H1 (cell line): ENCODE results near the gene NT5C3B. TPM values are rescaled to one million over a fixed set of nuclear protein-coding genes. Genes with fewer than 3 reads are reported as not detected.

Experiments
- CTCF ChIA-PET: fragments of 300-600 bp; sonication (Branson Sonifier 250); formaldehyde crosslinking; loops from one replicate; lab custom pipeline; 2021; ENCODE audit not compliant: partially characterized antibody; lab: Charles Lee
- POLR2A ChIA-PET: fragments of 300-600 bp; sonication (Branson Sonifier 250); formaldehyde crosslinking; loops from one replicate; lab custom pipeline; 2021; ENCODE audit warnings: inconsistent platforms; ENCODE audit not compliant: partially characterized antibody; lab: Charles Lee
- DNase-seq, 2 experiments: peaks; one replicate each; pipeline versions ENCODE4 v3.0.0 to v3.0.0-alpha.2; 2010 to 2022; ENCODE audit warnings: low spot score in 2 of 2, low read depth in 1 of 2, mixed read lengths in 1 of 2
- FAIRE-seq: peaks from 2 replicates; lab custom pipeline; 2011; peaks lifted over from hg19 to GRCh38; lab: Jason Lieb, UNC
- H2AFZ ChIP-seq: 2 replicates; pipeline ENCODE4 v1.8.1; 2012; ENCODE audit warnings: low read length, inconsistent platforms
- H2AK5ac ChIP-seq: 2 replicates; pipeline ENCODE4 v1.6.1; 2013; ENCODE audit warnings: low read depth, low read length
- H2BK120ac ChIP-seq: replicated peaks from 2 replicates; pipeline ENCODE3; 2013; ENCODE audit warnings: low read depth, low read length, inconsistent platforms
- H2BK12ac ChIP-seq: 2 replicates; pipeline ENCODE4 v1.6.1; 2013; ENCODE audit warnings: low read depth, low read length
- H2BK15ac ChIP-seq: 2 replicates; pipeline ENCODE4 v1.6.1; 2013; ENCODE audit warnings: low read length
- H2BK20ac ChIP-seq: 2 replicates; pipeline ENCODE4 v1.6.1; 2013; ENCODE audit warnings: low read length
- H2BK5ac ChIP-seq: 2 replicates; pipeline ENCODE4 v1.6.1; 2013; ENCODE audit warnings: low read depth, low read length
- H3K14ac ChIP-seq: 2 replicates; pipeline ENCODE4 v1.6.1; 2013; ENCODE audit warnings: inconsistent platforms; ENCODE audit not compliant: insufficient read length
- H3K18ac ChIP-seq: 2 replicates; pipeline ENCODE4 v1.6.1; 2013; ENCODE audit warnings: low read length; ENCODE audit errors: extremely low read depth
- H3K23ac ChIP-seq: 2 replicates; pipeline ENCODE4 v1.6.1; 2013; ENCODE audit warnings: inconsistent platforms; ENCODE audit not compliant: insufficient read length
- H3K23me2 ChIP-seq: 2 replicates; pipeline ENCODE4 v1.6.1; 2013; ENCODE audit warnings: low read depth, low read length
- H3K27ac ChIP-seq: 2 replicates; pipeline ENCODE4 v1.6.1; 2011; ENCODE audit warnings: low read depth, low read length, inconsistent platforms
- H3K27me3 ChIP-seq, 4 experiments: replicated peaks in 1 of 4; 1 replicate in 1 of 4; 2 replicates in 3 of 4; pipeline versions ENCODE4 v1.6.1 to v1.8.1; 2011 to 2013; ENCODE audit warnings: low read length in 3 of 4, mild to moderate bottlenecking in 3 of 4, inconsistent platforms in 2 of 4, mixed read lengths in 2 of 4, moderate library complexity in 1 of 4; ENCODE audit not compliant: control insufficient read depth in 3 of 4, insufficient read depth in 3 of 4; ENCODE audit errors: extremely low read depth in 1 of 4
- H3K36me3 ChIP-seq, 4 experiments: 2 replicates each; pipeline versions ENCODE4 v1.6.1 to v1.8.1; 2011 to 2013; ENCODE audit warnings: mild to moderate bottlenecking in 4 of 4, low read length in 3 of 4, moderate library complexity in 2 of 4, control low read depth in 1 of 4, inconsistent platforms in 1 of 4; ENCODE audit not compliant: insufficient read depth in 4 of 4, control insufficient read depth in 2 of 4
- H3K4ac ChIP-seq: replicated peaks from 2 replicates; pipeline ENCODE3; 2013; ENCODE audit warnings: low read length, low read depth, mixed read lengths, inconsistent platforms; ENCODE audit not compliant: insufficient read length
- H3K4me1 ChIP-seq, 4 experiments: replicated peaks in 1 of 4; 1 replicate in 1 of 4; 2 replicates in 3 of 4; pipeline versions ENCODE4 v1.6.1 to v1.8.1; 2011 to 2013; ENCODE audit warnings: low read length in 3 of 4, inconsistent platforms in 2 of 4, mixed read lengths in 1 of 4; ENCODE audit not compliant: insufficient read depth in 4 of 4, control insufficient read depth in 3 of 4
- H3K4me2 ChIP-seq, 2 experiments: 2 replicates each; pipeline versions ENCODE4 v1.6.1 to v1.8.1; 2011 to 2013; ENCODE audit warnings: low read depth in 2 of 2, low read length in 2 of 2, control low read depth in 1 of 2, inconsistent platforms in 1 of 2, mild to moderate bottlenecking in 1 of 2; ENCODE audit not compliant: insufficient read depth in 1 of 2
- H3K4me3 ChIP-seq, 4 experiments: fragments of 200-600, 300-600 bp in 1 of 4; sonication (generic), shearing (Covaris generic), sonication (Bioruptor Twin) in 1 of 4; 2 replicates each; pipeline versions ENCODE4 v1.5.1 to v1.8.1; 2011 to 2016; ENCODE audit warnings: low read length in 4 of 4, low read depth in 3 of 4, control low read depth in 2 of 4, inconsistent platforms in 2 of 4, mild to moderate bottlenecking in 2 of 4, mixed read lengths in 1 of 4, moderate library complexity in 1 of 4; ENCODE audit not compliant: insufficient read depth in 2 of 4; ENCODE audit errors: extremely low read depth in 1 of 4
- H3K56ac ChIP-seq: replicated peaks from 2 replicates; pipeline ENCODE3; 2013; ENCODE audit warnings: low read depth, mild to moderate bottlenecking, mixed read lengths, low read length, inconsistent platforms; ENCODE audit not compliant: insufficient read length
- H3K79me1 ChIP-seq: 2 replicates; pipeline ENCODE4 v1.6.1; 2013; ENCODE audit warnings: low read depth, low read length, control low read depth
- H3K79me2 ChIP-seq, 2 experiments: 2 replicates each; pipeline versions ENCODE4 v1.6.1 to v1.8.1; 2012 to 2013; ENCODE audit warnings: low read length in 2 of 2, mild to moderate bottlenecking in 2 of 2, inconsistent platforms in 1 of 2; ENCODE audit not compliant: insufficient read depth in 2 of 2, control insufficient read depth in 1 of 2
- H3K9ac ChIP-seq, 4 experiments: replicated peaks in 1 of 4; 1 replicate in 1 of 4; 2 replicates in 3 of 4; pipeline versions ENCODE4 v1.6.1 to v1.8.1; 2011 to 2013; ENCODE audit warnings: low read depth in 3 of 4, low read length in 3 of 4, control low read depth in 2 of 4, mild to moderate bottlenecking in 2 of 4, moderate library complexity in 2 of 4, inconsistent platforms in 1 of 4; ENCODE audit errors: extremely low read depth in 1 of 4
- H3K9me3 ChIP-seq, 2 experiments: 2 replicates each; pipeline versions ENCODE4 v1.6.1 to v1.8.1; 2012 to 2013; ENCODE audit warnings: mild to moderate bottlenecking in 2 of 2, moderate library complexity in 2 of 2, control low read depth in 1 of 2, inconsistent platforms in 1 of 2, low read depth in 1 of 2, low read length in 1 of 2, mixed read lengths in 1 of 2; ENCODE audit not compliant: insufficient read depth in 2 of 2
- H4K20me1 ChIP-seq, 2 experiments: replicated peaks in 1 of 2; 2 replicates each; pipeline versions ENCODE3 to v1.8.1; 2011 to 2013; ENCODE audit warnings: inconsistent platforms in 2 of 2, low read length in 2 of 2, mild to moderate bottlenecking in 1 of 2; ENCODE audit not compliant: insufficient read depth in 2 of 2, control insufficient read depth in 1 of 2
- H4K5ac ChIP-seq: 2 replicates; pipeline ENCODE4 v1.6.1; 2013; ENCODE audit warnings: low read length, low read depth, mixed read lengths, inconsistent platforms; ENCODE audit not compliant: insufficient read length
- H4K8ac ChIP-seq: 2 replicates; pipeline ENCODE4 v1.8.0; 2013; ENCODE audit warnings: mild to moderate bottlenecking, moderate library complexity, low read length, inconsistent platforms; ENCODE audit not compliant: insufficient read depth; ENCODE audit errors: extremely low read depth
- H4K91ac ChIP-seq: replicated peaks from 2 replicates; pipeline ENCODE3; 2013; ENCODE audit warnings: low read length, mixed read lengths, inconsistent platforms; ENCODE audit not compliant: insufficient read length
- ASH2L ChIP-seq: fragments of 200-600, 300-600 bp; sonication (generic); IDR thresholded peaks from one replicate; pipeline ENCODE4 v1.7.1; 2017; ENCODE audit warnings: low read length
- RBBP5 ChIP-seq: IDR thresholded peaks from 2 replicates; pipeline ENCODE4 v1.7.1; 2012; ENCODE audit warnings: low read depth, mild to moderate bottlenecking, inconsistent platforms, low read length, moderate library complexity, borderline replicate concordance
- SAP30 ChIP-seq: fragments of 300-600 bp; sonication (generic); IDR thresholded peaks from 2 replicates; pipeline ENCODE4 v1.7.1; 2012; ENCODE audit warnings: low read length, moderate library complexity, mild to moderate bottlenecking, inconsistent platforms; ENCODE audit not compliant: insufficient read depth, insufficient replicate concordance
- YY1 ChIP-seq: IDR thresholded peaks from 2 replicates; pipeline ENCODE4 v1.6.1; 2011; ENCODE audit warnings: low read depth, mild to moderate bottlenecking, low read length
- WGBS, 2 experiments: shearing (Covaris generic) in 1 of 2; methylation state at CpG; one replicate each; pipeline versions ENCODE4 v1.1.6 to v1.1.7; 2013 to 2015; ENCODE audit warnings: low lambda C conversion rate in 2 of 2, mixed read lengths in 2 of 2, inconsistent platforms in 1 of 2, low coverage in 1 of 2, missing lambda C conversion rate in 1 of 2; ENCODE audit not compliant: insufficient replicate concordance in 2 of 2, insufficient coverage in 1 of 2, insufficient read length in 1 of 2; ENCODE audit errors: extremely low coverage in 1 of 2, missing lambda C conversion rate in 1 of 2; 5-methylcytosine and 5-hydroxymethylcytosine counted together
- polyA plus RNA-seq, 7 experiments: library from polyadenylated mRNA; depleted of rRNA in 3 of 7; stranded (reverse) in 5 of 7; unstranded in 2 of 7; fragments of >200 nt in 5 of 7; fragments of 200-250 nt in 2 of 7; gene quantifications; 1 replicate in 5 of 7; 2 replicates in 1 of 7; 4 replicates in 1 of 7; pipeline versions ENCODE4 v1.2.1 to v1.2.3, GENCODE V29; 2011 to 2013; ENCODE audit warnings: missing spikeins in 2 of 7, mixed read lengths in 2 of 7
- total RNA-seq: library from RNA; stranded (reverse); fragmentation: NEBNext Ultra II Directional; extraction: Animal tissue kit (Norgen Biotek cat#: 25700); gene quantifications from 2 replicates; pipeline ENCODE4 v1.2.1, GENCODE V29; 2021

Gene NT5C3B
- total and polyA plus RNA-seq, 2 of the 8 experiments (the other 6 are each of a cell fraction or from before 2014, with no cell fraction given) = 68.7 to 94.5 TPM

DNA sequence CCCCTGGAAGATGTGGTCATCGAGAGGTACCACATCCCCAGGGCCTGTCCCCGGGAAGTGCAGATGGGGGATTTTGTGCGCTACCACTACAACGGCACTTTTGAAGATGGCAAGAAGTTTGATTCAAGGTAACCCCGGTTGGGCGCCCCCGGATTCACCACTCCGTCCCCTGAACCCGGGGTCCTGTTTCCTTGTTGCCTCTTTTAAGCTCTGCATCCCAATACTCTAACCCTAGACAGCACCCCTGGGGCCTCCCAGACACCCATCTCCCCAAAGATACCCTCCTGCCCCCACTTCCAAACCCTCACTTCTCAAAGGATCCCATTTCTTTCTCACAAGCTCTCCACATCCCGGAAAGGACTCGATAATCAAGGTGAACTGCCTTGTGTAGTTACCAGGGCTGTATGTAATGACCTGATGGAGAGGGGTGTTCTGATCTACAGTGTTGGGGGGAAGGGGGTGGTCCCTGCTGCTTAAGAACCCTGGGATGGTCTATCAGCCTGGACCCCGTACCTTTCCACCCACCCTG, 22.8 kb downstream of the NT5C3B start:
- Histone ChIP-seq H2BK15ac (no peak overlapping the region; the same call in 1 of the 2 replicates), H3K23ac (no peak overlapping the region), H3K56ac (peak overlapping the region; percentile 2), H3K9me3 (peaks cover 0 to 4% of the 10 kb centered on the region in 2 experiments; a peak in 1 of 4 replicates), H3K36me3 (peaks cover 0 to 4% (median 3%) of the 10 kb centered on the region in 4 experiments; a peak in 3 of 8 replicates), H3K27ac (no peak overlapping the region), H2BK5ac (peak overlapping the region; percentile 91; the same call in 1 of the 2 replicates), H2AK5ac (0 out of 2 replicates have a peak overlapping the region, but pooled peaks have one; percentile 47), H3K79me2 (peaks cover 0 to 35% of the 10 kb centered on the region in 2 experiments; a peak in 2 of 4 replicates), H3K23me2 (peaks cover 21% of the 10 kb centered on the region), H2BK12ac (0 out of 2 replicates have a peak overlapping the region, but pooled peaks have one; percentile 80), H3K4ac (peak overlapping the region; percentile 70), H2BK20ac (no peak overlapping the region), H3K18ac (peak overlapping the region; percentile 36), H3K14ac (peak overlapping the region; percentile 37), H3K4me3 (peak overlapping the region; percentile 70 to 94 (median 81)), H4K20me1 (peaks cover 0 to 14% of the 10 kb centered on the region in 2 experiments), H3K4me2 (peak overlapping the region; percentile 94 to 95), H3K4me1 (peaks cover 0 to 26% (median 8%) of the 10 kb centered on the region in 4 experiments; a peak in 6 of 7 replicates), H2BK120ac (no peak overlapping the region), H3K27me3 (peaks cover 0 to 6% (median 3%) of the 10 kb centered on the region in 4 experiments; a peak in 4 of 7 replicates), H4K5ac (peak overlapping the region; percentile 32), H2AFZ (peak overlapping the region; percentile 6; the same call in 1 of the 2 replicates), H3K79me1 (peaks cover 16% of the 10 kb centered on the region), H4K8ac (no peak overlapping the region; the same call in 1 of the 2 replicates), H4K91ac (peak overlapping the region; percentile 83), H3K9ac (peak overlapping the region; percentile 41 to 66 (median 50))
- ChIA-PET POLR2A (interaction anchor here (1.0 to 4.2 kb wide), 15 partner anchors 9 to 123 kb away, joined by 4 to 40 read pairs (median 8); partner anchors contain the start of genes ACLY, HAP1 and JUP), CTCF (interaction anchor here (0.7 to 4.8 kb wide), 9 partner anchors 8 to 150 kb away, joined by 3 to 46 read pairs (median 8); partner anchors contain the start of gene JUP)
- FAIRE-seq (no peak), DNase-seq (no peak)
- TF ChIP-seq YY1 = no peak
- TF ChIP-seq SAP30 = peak; percentile 14
- peak; percentile 13 for TF ChIP-seq ASH2L
- 0 out of 2 replicates have a peak, but pooled peaks have one; percentile 62 for TF ChIP-seq RBBP5
- 4% methylated on average over 12 of the region's 12 CpGs; no CpG with 5 or more reads in 1 of the 2 experiments for WGBS, 2 experiments
